Frontal cortex (tissue), 4 donors: ENCODE data around the gene SLC35E2B. TPM values are rescaled to one million over a fixed set of nuclear protein-coding genes. Genes with fewer than 3 reads are reported as not detected.
"Not testable (repeated sequence)": the region's sequence is repeated elsewhere in the genome, so short reads cannot be mapped to it uniquely, and the experiment has no call there.

Experiments
- DNase-seq, 2 donors: peaks; one replicate each; pipeline ENCODE4 v3.0.0; 2012; ENCODE audit warnings: low spot score in 2 of 2
- FAIRE-seq: peaks from 2 replicates; lab custom pipeline; 2012; peaks lifted over from hg19 to GRCh38; lab: Jason Lieb, UNC
- total RNA-seq: library from RNA; depleted of rRNA; stranded (reverse); fragments of >200 nt; gene quantifications from one replicate; pipeline ENCODE4 v1.2.3, GENCODE V29; 2014
- donor health status: control.
- donor health status: control.
- donor health status: control.

The SLC35E2B gene
- total RNA-seq, 1 donor from 2014 or later = 54.6 TPM

GRCh38 chr1:1647567-1648241, 44.9 kb downstream of the SLC35E2B start:
- DNase-seq, FAIRE-seq: not testable (repeated sequence)

GRCh38 chr1:1646326-1646725, 46.3 kb downstream of the SLC35E2B start:
- FAIRE-seq, DNase-seq: not testable (repeated sequence)

GRCh38 chr1:1640711-1641461, 51.7 kb downstream of the SLC35E2B start:
- FAIRE-seq, DNase-seq: not testable (repeated sequence)

- FAIRE-seq, DNase-seq: not testable (repeated sequence)
Measured at GRCh38 chr1:1640081-1640480, 52.5 kb downstream of the SLC35E2B start.

- FAIRE-seq, DNase-seq: not testable (repeated sequence)
Measured at GRCh38 chr1:1639368-1639767, 53.2 kb downstream of the SLC35E2B start.

- FAIRE-seq, DNase-seq: not testable (repeated sequence)
Measured at GRCh38 chr1:1638528-1638927, 54.1 kb downstream of the SLC35E2B start.

- not testable (repeated sequence) for DNase-seq, FAIRE-seq
Measured at GRCh38 chr1:1637479-1637875, 55.1 kb downstream of the SLC35E2B start.

- not testable (repeated sequence) for DNase-seq, FAIRE-seq
Measured at GRCh38 chr1:1636621-1637478, 55.7 kb downstream of the SLC35E2B start.

GRCh38 chr1:1634613-1635012, 58.0 kb downstream of the SLC35E2B start:
- DNase-seq, FAIRE-seq: not testable (repeated sequence)

GRCh38 chr1:1633409-1633808, 59.2 kb downstream of the SLC35E2B start:
- FAIRE-seq, DNase-seq: not testable (repeated sequence)

- FAIRE-seq (no peak), DNase-seq (no peak)
Measured at GRCh38 chr1:1631782-1632420, 60.7 kb downstream of the SLC35E2B start, which contains the start of gene MMP23B. MMP23B (plus strand) TSS chr1:1632173; CDS start chr1:1632219, 46 bp downstream.

- DNase-seq = peak; percentile 82 to 83
- FAIRE-seq = no peak
Measured at GRCh38 chr1:1630965-1631781, 61.4 kb downstream of the SLC35E2B start.

GRCh38 chr1:1630191-1630964, 62.2 kb downstream of the SLC35E2B start:
- DNase-seq (peak; percentile 75 to 84), FAIRE-seq (no peak)

GRCh38 chr1:1629430-1630190, 63.0 kb downstream of the SLC35E2B start:
- FAIRE-seq (no peak), DNase-seq (no peak)

- FAIRE-seq (no peak), DNase-seq (no peak)
Measured at GRCh38 chr1:1628754-1629429, 63.7 kb downstream of the SLC35E2B start.
